Choroid plexus epithelial cell (primary cell): ENCODE data around the gene RPL35A.

Experiments used
- DNase-seq: peaks from one replicate; pipeline ENCODE4 v3.0.0-alpha.2; 2010; ENCODE audit warnings: low read depth
- H3K4me3 ChIP-seq: 2 replicates; pipeline ENCODE4 v1.5.1; 2011; ENCODE audit warnings: low read depth, mild to moderate bottlenecking, control low read depth, low read length, moderate library complexity
- TF ChIP-seq, protein P1 (sequence below): conservative IDR thresholded peaks from 2 replicates; pipeline ENCODE4 v1.5.1; 2011; ENCODE audit warnings: low read depth, mild to moderate bottlenecking, control low read depth, inconsistent platforms, low read length, moderate library complexity

RPL35A gene

GRCh38 chr3:197942956-197943556, 6.9 kb upstream of the RPL35A start:
- H3K4me3 ChIP-seq = no peak overlapping the region
- peak; percentile 71 for DNase-seq
- TF ChIP-seq, protein P1, sequence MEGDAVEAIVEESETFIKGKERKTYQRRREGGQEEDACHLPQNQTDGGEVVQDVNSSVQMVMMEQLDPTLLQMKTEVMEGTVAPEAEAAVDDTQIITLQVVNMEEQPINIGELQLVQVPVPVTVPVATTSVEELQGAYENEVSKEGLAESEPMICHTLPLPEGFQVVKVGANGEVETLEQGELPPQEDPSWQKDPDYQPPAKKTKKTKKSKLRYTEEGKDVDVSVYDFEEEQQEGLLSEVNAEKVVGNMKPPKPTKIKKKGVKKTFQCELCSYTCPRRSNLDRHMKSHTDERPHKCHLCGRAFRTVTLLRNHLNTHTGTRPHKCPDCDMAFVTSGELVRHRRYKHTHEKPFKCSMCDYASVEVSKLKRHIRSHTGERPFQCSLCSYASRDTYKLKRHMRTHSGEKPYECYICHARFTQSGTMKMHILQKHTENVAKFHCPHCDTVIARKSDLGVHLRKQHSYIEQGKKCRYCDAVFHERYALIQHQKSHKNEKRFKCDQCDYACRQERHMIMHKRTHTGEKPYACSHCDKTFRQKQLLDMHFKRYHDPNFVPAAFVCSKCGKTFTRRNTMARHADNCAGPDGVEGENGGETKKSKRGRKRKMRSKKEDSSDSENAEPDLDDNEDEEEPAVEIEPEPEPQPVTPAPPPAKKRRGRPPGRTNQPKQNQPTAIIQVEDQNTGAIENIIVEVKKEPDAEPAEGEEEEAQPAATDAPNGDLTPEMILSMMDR = peak; percentile 78

- DNase-seq = no peak
- TF ChIP-seq, protein P1 = no peak
- peak overlapping the region; percentile 81 for H3K4me3 ChIP-seq
Observed at GRCh38 chr3:197949191-197949777, 706 bp upstream of the RPL35A start.

DNA sequence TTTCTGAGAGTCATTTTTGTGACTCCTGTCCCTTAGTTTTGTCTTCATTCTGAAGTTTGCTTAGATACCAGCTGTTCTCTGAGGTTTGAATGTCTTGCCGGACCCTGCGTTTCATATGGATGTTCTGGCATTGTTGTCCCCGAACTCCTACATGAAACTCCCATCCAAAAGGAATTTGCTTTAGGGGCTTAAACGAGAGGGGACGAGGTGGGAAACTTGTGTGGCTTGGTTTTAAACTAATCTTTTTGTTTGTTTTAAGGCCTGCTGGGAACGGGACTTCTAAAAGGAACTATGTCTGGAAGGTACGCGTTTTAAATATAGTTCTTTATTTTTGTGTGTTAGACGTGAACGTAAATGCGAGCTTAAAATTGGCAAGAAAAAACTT, 679 bp downstream of the RPL35A start:
- peak overlapping the region; percentile 81 for H3K4me3 ChIP-seq
- no peak for DNase-seq
- TF ChIP-seq, protein P1 = no peak

DNA sequence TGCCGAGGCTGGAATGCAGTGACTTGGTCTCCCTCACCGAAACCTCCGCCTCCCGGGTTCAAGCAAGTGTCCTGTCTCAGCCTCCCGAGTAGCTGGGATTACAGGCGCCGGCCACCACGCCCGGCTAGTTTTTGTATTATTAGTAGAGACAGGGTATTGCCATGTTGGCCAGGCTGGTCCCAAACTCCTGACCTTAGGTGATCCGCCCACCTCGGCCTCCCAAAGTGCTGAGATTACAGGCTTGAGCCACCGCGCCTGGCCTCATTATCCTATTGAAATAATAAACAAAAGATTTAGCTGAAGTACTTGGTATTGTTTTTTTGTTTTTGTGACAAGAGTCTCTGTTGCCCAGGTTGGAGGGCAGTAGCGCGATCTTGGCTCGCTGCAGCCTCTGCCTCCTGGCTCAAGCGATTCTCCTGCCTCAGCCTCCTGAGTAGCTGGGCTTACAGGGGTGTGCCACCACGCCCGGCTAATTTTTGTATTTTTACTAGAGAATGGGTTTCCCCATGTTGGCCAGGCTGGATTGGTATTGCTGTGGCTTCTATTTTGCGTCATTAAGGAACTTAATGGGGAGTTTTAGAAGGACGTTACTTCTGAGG, 1.5 kb downstream of the RPL35A start:
- TF ChIP-seq, protein P1 = no peak
- no peak for DNase-seq
- peak overlapping the region; percentile 81 for H3K4me3 ChIP-seq

DNA sequence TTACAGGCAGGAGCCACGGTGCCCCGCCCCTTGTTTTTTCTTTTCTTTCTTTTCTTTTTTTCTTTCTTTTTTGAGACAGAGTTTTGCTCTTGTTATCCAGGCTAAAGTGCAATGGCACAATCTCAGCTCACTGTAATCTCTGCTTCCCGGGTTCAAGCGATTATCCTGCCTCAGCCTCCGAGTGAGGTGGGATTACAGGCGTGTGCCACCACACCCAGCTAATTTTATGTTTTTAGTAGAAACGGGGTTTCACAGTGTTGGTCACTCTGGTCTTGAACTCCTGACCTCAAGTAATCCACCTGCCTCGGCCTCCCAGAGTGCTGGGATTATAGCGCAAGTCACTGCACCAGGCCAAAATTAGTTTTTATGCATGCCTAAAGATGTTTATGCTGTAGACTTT, 2.5 kb downstream of the RPL35A start:
- no peak overlapping the region for H3K4me3 ChIP-seq
- TF ChIP-seq, protein P1 = no peak
- no peak for DNase-seq

DNA sequence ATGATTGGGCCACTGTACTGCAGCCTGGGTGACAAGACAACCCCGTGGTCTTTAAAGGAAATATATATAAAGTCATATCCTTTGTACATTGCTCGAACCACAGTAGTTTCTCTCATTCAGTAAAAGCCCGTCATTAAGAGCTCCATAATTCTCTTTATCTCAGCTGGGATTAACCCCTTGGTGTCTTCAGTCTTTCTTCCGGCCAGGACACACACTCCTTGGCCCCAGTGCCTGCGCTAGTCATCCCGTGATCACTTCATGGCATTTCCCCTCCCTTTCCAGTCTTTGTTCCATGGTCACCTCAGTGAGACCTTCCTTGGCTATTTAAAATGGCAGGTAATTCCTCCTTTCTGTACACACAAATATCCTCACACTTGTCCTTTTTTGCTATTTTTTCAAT, 3.3 kb downstream of the RPL35A start:
- H3K4me3 ChIP-seq = no peak overlapping the region
- TF ChIP-seq, protein P1 = no peak
- DNase-seq = no peak

DNA sequence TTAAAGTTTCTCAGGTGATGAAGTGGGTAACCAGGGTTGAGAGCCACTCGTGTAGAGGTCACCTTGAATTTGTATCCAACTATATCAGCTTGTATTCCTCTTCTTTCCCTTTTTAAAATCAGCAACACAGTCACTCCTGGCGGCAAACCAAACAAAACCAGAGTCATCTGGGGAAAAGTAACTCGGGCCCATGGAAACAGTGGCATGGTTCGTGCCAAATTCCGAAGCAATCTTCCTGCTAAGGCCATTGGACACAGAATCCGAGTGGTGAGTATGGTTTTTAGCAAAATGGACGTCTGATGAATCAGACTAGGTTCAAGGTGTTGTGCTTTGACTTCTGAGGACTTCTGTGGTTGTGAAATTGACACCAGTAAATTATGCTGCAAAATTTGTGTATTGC, 3.9 kb downstream of the RPL35A start:
- TF ChIP-seq, protein P1 = no peak
- no peak overlapping the region for H3K4me3 ChIP-seq
- DNase-seq = peak; percentile 56
